GM19463 (cell line): ENCODE results near the gene MMP28.

ENCODE experiments used
- ATAC-seq: cut with Tn5 transposase; IDR thresholded peaks from one replicate; pipeline ENCODE4 v1.9.1; 2021; ENCODE audit warnings: mild to moderate bottlenecking, moderate library complexity; ENCODE audit not compliant: unreplicated experiment

The MMP28 gene

GRCh38 chr17:35799942-35800341, 4.5 kb upstream of the MMP28 start:
- ATAC-seq: no peak

GRCh38 chr17:35797918-35798317, 2.5 kb upstream of the MMP28 start:
- no peak for ATAC-seq

- no peak for ATAC-seq
Measured at GRCh38 chr17:35797370-35797769, 1.9 kb upstream of the MMP28 start.

- no peak for ATAC-seq
Measured at GRCh38 chr17:35796942-35797341, 1.5 kb upstream of the MMP28 start.

GRCh38 chr17:35795871-35796265, 427 bp upstream of the MMP28 start:
- ATAC-seq: no peak

- no peak for ATAC-seq
Measured at GRCh38 chr17:35793257-35793656, 2.2 kb downstream of the MMP28 start.

- no peak for ATAC-seq
Measured at GRCh38 chr17:35791681-35792350, 3.6 kb downstream of the MMP28 start.

GRCh38 chr17:35790841-35791240, 4.6 kb downstream of the MMP28 start:
- no peak for ATAC-seq

GRCh38 chr17:35788477-35789368, 6.7 kb downstream of the MMP28 start:
- no peak for ATAC-seq

GRCh38 chr17:35786941-35787432, 8.5 kb downstream of the MMP28 start:
- ATAC-seq: no peak

GRCh38 chr17:35784895-35785294, 10.5 kb downstream of the MMP28 start:
- ATAC-seq: no peak

- no peak for ATAC-seq
Measured at GRCh38 chr17:35780950-35781349, 14.5 kb downstream of the MMP28 start.

- no peak for ATAC-seq
Measured at GRCh38 chr17:35778641-35779196, 16.7 kb downstream of the MMP28 start.

- no peak for ATAC-seq
Measured at GRCh38 chr17:35775583-35775982, 19.9 kb downstream of the MMP28 start.

GRCh38 chr17:35775039-35775438, 20.4 kb downstream of the MMP28 start:
- no peak for ATAC-seq

GRCh38 chr17:35774499-35774898, 20.9 kb downstream of the MMP28 start:
- ATAC-seq: no peak

GRCh38 chr17:35773679-35774425, 21.6 kb downstream of the MMP28 start:
- ATAC-seq: no peak

- ATAC-seq: no peak
Measured at GRCh38 chr17:35773129-35773528, 22.3 kb downstream of the MMP28 start.

- no peak for ATAC-seq
Measured at GRCh38 chr17:35769895-35770486, 25.4 kb downstream of the MMP28 start.

GRCh38 chr17:35768797-35769196, 26.6 kb downstream of the MMP28 start:
- no peak for ATAC-seq
